ENCODE results near the gene SMAD6.

The SMAD6 gene

GRCh38 chr15:66735909-66736305, 33.9 kb downstream of the SMAD6 start:
- TF ChIP-seq CTCF (IDR thresholded peaks at IDR 0.05): no peak

GRCh38 chr15:66737243-66738010, 35.4 kb downstream of the SMAD6 start:
- no peak for TF ChIP-seq CTCF (IDR thresholded peaks at IDR 0.05)

- no peak for TF ChIP-seq CTCF (IDR thresholded peaks at IDR 0.05)
Observed at GRCh38 chr15:66738116-66738515, 36.1 kb downstream of the SMAD6 start.

GRCh38 chr15:66738595-66738994, 36.6 kb downstream of the SMAD6 start:
- no peak for TF ChIP-seq CTCF (IDR thresholded peaks at IDR 0.05)

- no peak for TF ChIP-seq CTCF (IDR thresholded peaks at IDR 0.05)
Observed at GRCh38 chr15:66739287-66739686, 37.3 kb downstream of the SMAD6 start.

GRCh38 chr15:66740802-66741201, 38.8 kb downstream of the SMAD6 start:
- no peak for TF ChIP-seq CTCF (IDR thresholded peaks at IDR 0.05)

- no peak for TF ChIP-seq CTCF (IDR thresholded peaks at IDR 0.05)
Observed at GRCh38 chr15:66741646-66742045, 39.6 kb downstream of the SMAD6 start.

GRCh38 chr15:66742286-66742685, 40.2 kb downstream of the SMAD6 start:
- TF ChIP-seq CTCF (IDR thresholded peaks at IDR 0.05): no peak

Data from LNCAP (cell line).